Suppressor macrophage treated with lipopolysaccharide for 4 hours (primary cell): ENCODE data around the gene FCN3.
"Not testable (repeated sequence)": the region's sequence is repeated elsewhere in the genome, so short reads cannot be mapped to it uniquely, and the experiment has no call there.

Experiments used
- DNase-seq: peaks from one replicate; pipeline ENCODE4 v3.0.0-alpha.2; 2020

Gene FCN3

GRCh38 chr1:27399251-27400025 lies 24.8 kb upstream of the FCN3 start:
- no peak for DNase-seq

- DNase-seq, result no peak
Measured at GRCh38 chr1:27398405-27399149, 24.0 kb upstream of the FCN3 start.

DNA sequence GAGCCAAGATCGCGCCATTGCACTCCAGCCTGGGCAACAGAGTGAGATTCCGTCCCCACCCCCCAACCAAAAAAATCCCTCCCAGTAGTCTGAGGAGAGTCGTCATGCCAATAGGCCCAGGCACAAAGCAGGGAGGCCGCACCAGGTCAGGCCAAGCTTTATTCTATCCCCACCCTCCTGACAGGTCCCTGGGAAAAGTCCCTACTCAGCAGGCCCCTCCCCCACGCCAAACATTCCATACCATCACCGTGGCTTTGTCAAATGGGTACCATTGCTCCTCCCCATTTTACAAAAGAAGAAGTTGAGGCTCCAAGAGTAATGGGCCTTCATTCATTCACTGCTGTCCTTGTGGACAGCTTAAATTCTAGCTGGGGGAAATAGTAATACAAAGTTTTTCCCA lies 23.1 kb upstream of the FCN3 start:
- DNase-seq, result no peak

DNA sequence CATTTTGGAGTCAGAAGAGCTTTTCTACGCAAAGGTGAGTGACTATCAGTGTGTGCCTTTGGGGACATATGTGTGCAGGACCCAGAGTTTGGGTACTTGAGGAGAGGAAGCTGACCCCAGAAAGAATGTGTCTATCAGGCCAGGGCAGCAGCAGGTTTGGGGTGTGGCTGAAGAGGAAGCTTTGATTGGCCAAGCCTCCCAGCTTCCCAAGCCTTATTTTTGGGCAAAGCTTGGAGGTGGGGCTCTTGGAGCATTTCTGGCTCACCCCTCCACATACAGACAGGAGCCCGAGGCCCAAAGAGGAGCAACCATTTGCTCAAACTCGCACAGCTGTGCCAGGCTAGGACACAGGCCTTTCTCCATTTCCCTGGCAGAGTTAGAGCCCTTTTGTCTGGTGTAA lies 22.5 kb upstream of the FCN3 start:
- DNase-seq, result no peak

GRCh38 chr1:27395441-27396195 lies 21.0 kb upstream of the FCN3 start:
- peak; percentile 76 for DNase-seq

GRCh38 chr1:27394925-27395324 lies 20.3 kb upstream of the FCN3 start:
- DNase-seq, result no peak

DNA sequence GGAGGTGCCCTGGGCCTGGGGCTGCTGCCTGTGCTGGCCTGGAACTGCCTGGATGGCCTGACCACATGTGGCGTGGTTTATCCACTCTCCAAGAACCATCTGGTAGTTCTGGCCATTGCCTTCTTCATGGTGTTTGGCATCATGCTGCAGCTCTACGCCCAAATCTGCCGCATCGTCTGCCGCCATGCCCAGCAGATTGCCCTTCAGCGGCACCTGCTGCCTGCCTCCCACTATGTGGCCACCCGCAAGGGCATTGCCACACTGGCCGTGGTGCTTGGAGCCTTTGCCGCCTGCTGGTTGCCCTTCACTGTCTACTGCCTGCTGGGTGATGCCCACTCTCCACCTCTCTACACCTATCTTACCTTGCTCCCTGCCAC lies 19.6 kb upstream of the FCN3 start:
- no peak for DNase-seq

DNA sequence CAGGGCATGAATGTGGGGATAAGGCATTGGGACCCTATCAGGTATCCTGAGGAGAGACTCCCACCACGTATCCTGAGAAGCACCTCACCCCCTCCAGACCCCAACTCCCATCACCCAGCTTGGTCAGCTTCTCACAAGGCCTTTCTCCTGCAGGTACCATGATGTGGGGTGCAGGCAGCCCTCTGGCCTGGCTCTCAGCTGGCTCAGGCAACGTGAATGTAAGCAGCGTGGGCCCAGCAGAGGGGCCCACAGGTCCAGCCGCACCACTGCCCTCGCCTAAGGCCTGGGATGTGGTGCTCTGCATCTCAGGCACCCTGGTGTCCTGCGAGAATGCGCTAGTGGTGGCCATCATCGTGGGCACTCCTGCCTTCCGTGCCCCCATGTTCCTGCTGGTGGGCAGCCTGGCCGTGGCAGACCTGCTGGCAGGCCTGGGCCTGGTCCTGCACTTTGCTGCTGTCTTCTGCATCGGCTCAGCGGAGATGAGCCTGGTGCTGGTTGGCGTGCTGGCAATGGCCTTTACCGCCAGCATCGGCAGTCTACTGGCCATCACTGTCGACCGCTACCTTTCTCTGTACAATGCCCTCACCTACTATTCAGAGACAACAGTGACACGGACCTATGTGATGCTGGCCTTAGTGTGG lies 19.1 kb upstream of the FCN3 start:
- DNase-seq, result no peak

DNA sequence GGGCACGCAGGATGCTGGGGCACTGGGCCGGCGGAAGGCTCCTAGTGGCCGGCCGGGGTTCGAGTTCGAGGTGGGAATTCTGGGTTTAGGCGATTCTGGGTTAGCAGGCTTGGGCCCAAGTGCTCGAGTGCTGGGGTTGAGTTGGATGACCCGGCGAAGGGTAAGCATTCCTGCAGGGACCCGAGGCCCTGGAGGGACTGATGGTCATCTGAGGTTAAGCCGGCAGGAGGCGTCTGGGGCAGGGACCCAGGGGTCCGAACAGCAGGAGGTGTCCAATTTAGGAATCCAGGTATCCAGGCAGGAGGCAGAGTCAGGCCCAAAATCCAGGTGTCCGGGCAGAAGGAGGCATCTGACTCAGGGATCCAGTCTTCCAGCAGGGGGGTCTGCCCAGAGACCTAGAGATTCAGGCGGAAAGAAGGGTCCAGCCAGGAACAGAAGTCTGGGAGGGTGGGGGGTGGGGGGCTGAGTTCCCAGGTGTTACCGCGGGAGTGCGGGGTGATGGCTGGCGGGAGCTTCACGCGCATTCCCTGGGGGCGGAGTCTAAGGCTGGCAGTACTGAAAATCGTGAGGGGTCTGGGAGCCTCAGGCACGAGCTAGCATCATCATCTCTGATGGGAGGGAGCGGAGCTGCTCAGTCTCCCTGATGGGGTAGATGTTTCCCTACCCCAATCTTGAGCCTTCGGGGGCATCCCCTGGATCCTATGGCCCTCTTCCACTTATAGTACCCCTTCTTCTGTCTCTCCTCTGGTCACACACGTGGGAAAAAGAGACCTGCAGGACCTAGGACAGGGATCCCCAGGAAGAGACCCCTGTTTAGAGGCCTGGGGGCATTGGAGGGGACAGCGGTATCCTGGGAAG lies 18.4 kb upstream of the FCN3 start:
- no peak for DNase-seq

GRCh38 chr1:27392096-27392777 lies 17.6 kb upstream of the FCN3 start, which contains the start of gene GPR3:
Gene GPR3 (plus strand): TSS chr1:27392622. CDS start chr1:27393799, 1,177 bp downstream.
- peak; percentile 90 for DNase-seq

- no peak for DNase-seq
Measured at GRCh38 chr1:27391511-27392095, 17.0 kb upstream of the FCN3 start.

DNA sequence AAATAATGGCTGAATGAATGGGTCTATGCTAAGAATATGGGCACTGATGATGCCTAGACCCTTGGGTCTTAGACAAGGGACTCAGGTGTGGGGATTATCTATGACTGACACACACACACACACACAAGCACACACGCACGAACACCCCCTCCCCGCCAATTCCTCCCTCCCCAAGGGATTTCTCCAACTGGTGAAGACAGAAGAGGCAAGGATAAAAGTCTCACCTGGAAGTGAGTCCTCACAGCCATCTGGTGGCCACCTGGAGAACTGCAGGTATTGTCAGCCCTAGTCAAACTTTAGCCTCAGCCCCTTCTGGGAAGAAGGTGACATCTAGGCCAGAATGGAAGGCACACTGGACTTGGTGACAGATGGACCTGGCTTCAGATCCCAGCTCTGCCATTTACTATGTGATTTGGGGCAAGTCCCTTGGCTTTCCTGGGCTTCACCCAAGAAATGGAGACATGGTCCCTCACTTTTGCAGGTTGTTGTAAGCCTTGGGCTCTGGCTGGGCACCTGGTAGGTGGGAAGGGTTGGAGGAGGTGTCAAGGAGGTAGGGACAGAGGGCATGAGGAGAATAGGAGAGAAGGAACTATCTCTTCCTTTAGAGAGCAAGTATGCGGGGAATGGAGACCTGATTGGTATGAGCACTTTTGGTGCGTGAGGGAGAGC lies 13.8 kb upstream of the FCN3 start:
- peak; percentile 55 for DNase-seq

GRCh38 chr1:27384797-27385196 lies 10.2 kb upstream of the FCN3 start:
- DNase-seq, result not testable (repeated sequence)

- no peak for DNase-seq
Measured at GRCh38 chr1:27383661-27384060, 9.0 kb upstream of the FCN3 start.

GRCh38 chr1:27383039-27383605 lies 8.5 kb upstream of the FCN3 start, which contains the start of gene CD164L2:
Gene CD164L2 (minus strand): TSS chr1:27383333. CDS start chr1:27383239, 94 bp downstream.
- DNase-seq, result no peak

GRCh38 chr1:27381969-27382762 lies 7.5 kb upstream of the FCN3 start:
- DNase-seq, result no peak

GRCh38 chr1:27380766-27381733 lies 6.4 kb upstream of the FCN3 start:
- DNase-seq, result no peak

DNA sequence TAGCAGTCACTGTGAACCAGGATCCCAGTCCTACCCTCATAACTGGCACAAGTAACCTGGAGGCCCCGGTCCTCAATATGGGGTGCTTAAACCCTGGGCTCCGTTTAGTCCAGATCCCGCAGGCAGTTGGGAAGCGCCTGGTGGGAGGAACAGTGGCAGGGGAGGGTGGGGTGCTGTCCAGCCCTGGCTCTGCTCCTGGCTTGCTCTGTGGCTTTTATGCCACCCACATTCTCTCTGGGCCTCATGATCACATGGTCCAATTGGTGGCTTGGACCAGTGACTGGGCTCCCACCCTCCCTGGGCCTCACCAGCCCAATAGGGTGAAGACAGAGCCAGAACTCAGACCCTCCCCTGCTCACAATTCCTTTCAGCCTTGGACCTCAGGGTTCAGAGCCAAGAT lies 5.6 kb upstream of the FCN3 start:
- no peak for DNase-seq
